HepG2 (cell line): Measurements from ENCODE around the gene ASB16. TPM values are rescaled to one million over a fixed set of nuclear protein-coding genes. Genes with fewer than 3 reads are reported as not detected.

Experiments used
- ATF5 ChIP-seq: sonication (generic); formaldehyde crosslinking; IDR thresholded peaks from 2 replicates; pipeline ENCODE4 v1.4.0; 2020; ENCODE audit warnings: mild to moderate bottlenecking, low read depth, missing genetic modification reagents
- CEBPZ ChIP-seq: IDR thresholded peaks from 2 replicates; pipeline ENCODE4 v1.6.1; 2012; ENCODE audit warnings: low read length, improper control_type of control experiment
- ELF3 ChIP-seq: IDR thresholded peaks from 2 replicates; pipeline ENCODE4 v1.6.1; 2016; ENCODE audit warnings: missing genetic modification reagents, missing compliant biosample characterization
- FLYWCH1 ChIP-seq: sonication (generic); formaldehyde crosslinking; IDR thresholded peaks from 2 replicates; pipeline ENCODE4 v1.8.1; 2023; ENCODE audit warnings: mild to moderate bottlenecking, missing genetic modification reagents
- KDM4B ChIP-seq: sonication (generic); formaldehyde crosslinking; IDR thresholded peaks from 2 replicates; pipeline ENCODE4 v1.4.0; 2020; ENCODE audit warnings: missing genetic modification reagents
- KLF11 ChIP-seq: IDR thresholded peaks from 2 replicates; pipeline ENCODE4 v1.6.1; 2016; ENCODE audit warnings: missing compliant biosample characterization
- NFYC ChIP-seq: IDR thresholded peaks from 2 replicates; pipeline ENCODE4 v1.6.1; 2016; ENCODE audit warnings: missing genetic modification reagents, missing compliant biosample characterization
- NRL ChIP-seq: sonication (generic); formaldehyde crosslinking; IDR thresholded peaks from 2 replicates; pipeline ENCODE4 v1.5.0; 2020; ENCODE audit warnings: missing genetic modification reagents, mild to moderate bottlenecking, moderate library complexity, borderline replicate concordance
- RAD21 ChIP-seq: fragments of 450-650 bp; formaldehyde crosslinking; IDR thresholded peaks from 2 replicates; pipeline ENCODE4 v1.5.0; 2020; ENCODE audit warnings: mild to moderate bottlenecking
- RBM22 ChIP-seq: fragments of 200-400 bp; formaldehyde crosslinking; optimal IDR thresholded peaks from 2 replicates; pipeline ENCODE3; 2017; ENCODE audit warnings: mild to moderate bottlenecking, low read length, moderate library complexity
- RXRA ChIP-seq: sonication (generic); formaldehyde crosslinking; IDR thresholded peaks from 2 replicates; pipeline ENCODE4 v1.5.1; 2020; ENCODE audit warnings: missing genetic modification reagents
- ZFP36 ChIP-seq: fragments of 150-350 bp; IDR thresholded peaks from 2 replicates; pipeline ENCODE4 v1.6.1; 2018; ENCODE audit warnings: borderline replicate concordance, low read length, low read depth; ENCODE audit not compliant: partially characterized antibody
- ZNF292 ChIP-seq: sonication (generic); formaldehyde crosslinking; IDR thresholded peaks from 2 replicates; pipeline ENCODE4 v1.8.1; 2022; ENCODE audit warnings: mild to moderate bottlenecking, low read depth, missing genetic modification reagents, borderline replicate concordance
- ZNF34 ChIP-seq: sonication (generic); formaldehyde crosslinking; IDR thresholded peaks from 2 replicates; pipeline ENCODE4 v1.4.0; 2020; ENCODE audit warnings: mild to moderate bottlenecking, missing genetic modification reagents, borderline replicate concordance
- ZNF431 ChIP-seq: sonication (generic); formaldehyde crosslinking; IDR thresholded peaks from 2 replicates; pipeline ENCODE4 v1.9.0; 2022; ENCODE audit warnings: missing genetic modification reagents, low read depth, mild to moderate bottlenecking, borderline replicate concordance
- ZNF564 ChIP-seq: sonication (generic); formaldehyde crosslinking; IDR thresholded peaks from 2 replicates; pipeline ENCODE4 v1.8.1; 2023; ENCODE audit warnings: mild to moderate bottlenecking, missing genetic modification reagents
- ZSCAN12 ChIP-seq: sonication (generic); formaldehyde crosslinking; IDR thresholded peaks from 2 replicates; pipeline ENCODE4 v1.9.0; 2021; ENCODE audit warnings: mild to moderate bottlenecking, missing genetic modification reagents
- ZSCAN20 ChIP-seq: sonication (generic); formaldehyde crosslinking; IDR thresholded peaks from 2 replicates; pipeline ENCODE4 v1.4.0; 2020; ENCODE audit warnings: missing genetic modification reagents, mild to moderate bottlenecking, borderline replicate concordance
- polyA plus RNA-seq, 8 experiments: library from polyadenylated mRNA; depleted of rRNA in 3 of 8; stranded (reverse) in 7 of 8; unstranded in 1 of 8; fragments of >200 nt; fragmentation: Illumina TruSeq in 4 of 8; extraction: Trizol in 4 of 8; gene quantifications; 2 replicates each; pipeline versions ENCODE4 v1.2.1 to v1.2.3, GENCODE V29; 2011 to 2016; ENCODE audit warnings: low read depth in 4 of 8, missing spikeins in 1 of 8, mixed read lengths in 1 of 8; ENCODE audit not compliant: insufficient read depth in 1 of 8
- total RNA-seq, 5 experiments: library from RNA; depleted of rRNA; stranded (reverse); fragments of >200 nt; fragmentation: Illumina TruSeq; extraction: Trizol; gene quantifications; 2 replicates each; pipeline ENCODE4 v1.2.3, GENCODE V29; 2016; ENCODE audit warnings: low read depth in 1 of 5
- TF ChIP-seq, protein P1 (sequence below): sonication (generic); formaldehyde crosslinking; IDR thresholded peaks from 2 replicates; pipeline ENCODE4 v1.4.0; 2020; ENCODE audit warnings: mild to moderate bottlenecking, missing genetic modification reagents
- TF ChIP-seq, protein P2 (sequence below): fragments of 450-650 bp; IDR thresholded peaks from 2 replicates; pipeline ENCODE4 v1.6.1; 2017; ENCODE audit warnings: mild to moderate bottlenecking
- TF ChIP-seq, protein P3 (sequence below): IDR thresholded peaks from 2 replicates; pipeline ENCODE4 v1.6.1; 2018; ENCODE audit warnings: missing genetic modification reagents, mild to moderate bottlenecking, missing compliant biosample characterization

Gene ASB16
- total and polyA plus RNA-seq, 2 of the 13 experiments (the other 11 are each of a cell fraction or from before 2014, with no cell fraction given): 0.07 TPM; not detected in 1

GRCh38 chr17:44221084-44221861 lies 50.8 kb downstream of the ASB16 start (continued):
- TF ChIP-seq CEBPZ (no peak), ATF5 (CRISPR knock-in tag) (no peak), ELF3 (CRISPR knock-in tag) (no peak), FLYWCH1 (no peak), RAD21 (peak; percentile 13; the same call in 1 of the 2 replicates), ZNF564 (0 out of 2 replicates have a peak, but pooled peaks have one; percentile 74), NFYC (CRISPR knock-in tag) (no peak), ZSCAN20 (CRISPR knock-in tag) (no peak), KDM4B (CRISPR knock-in tag) (0 out of 2 replicates have a peak, but pooled peaks have one; percentile 32), RBM22 (peak; percentile 34), KLF11 (CRISPR knock-in tag) (no peak), ZNF292 (0 out of 2 replicates have a peak, but pooled peaks have one; percentile 28), RXRA (no peak), ZNF34 (CRISPR knock-in tag) (no peak), ZNF431 (CRISPR knock-in tag) (no peak), ZFP36 (no peak), ZSCAN12 (CRISPR knock-in tag) (no peak), NRL (CRISPR knock-in tag) (no peak; the same call in 1 of the 2 replicates)
- TF ChIP-seq, protein P1, sequence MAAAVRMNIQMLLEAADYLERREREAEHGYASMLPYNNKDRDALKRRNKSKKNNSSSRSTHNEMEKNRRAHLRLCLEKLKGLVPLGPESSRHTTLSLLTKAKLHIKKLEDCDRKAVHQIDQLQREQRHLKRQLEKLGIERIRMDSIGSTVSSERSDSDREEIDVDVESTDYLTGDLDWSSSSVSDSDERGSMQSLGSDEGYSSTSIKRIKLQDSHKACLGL (CRISPR knock-in tag): no peak
- TF ChIP-seq, protein P2, sequence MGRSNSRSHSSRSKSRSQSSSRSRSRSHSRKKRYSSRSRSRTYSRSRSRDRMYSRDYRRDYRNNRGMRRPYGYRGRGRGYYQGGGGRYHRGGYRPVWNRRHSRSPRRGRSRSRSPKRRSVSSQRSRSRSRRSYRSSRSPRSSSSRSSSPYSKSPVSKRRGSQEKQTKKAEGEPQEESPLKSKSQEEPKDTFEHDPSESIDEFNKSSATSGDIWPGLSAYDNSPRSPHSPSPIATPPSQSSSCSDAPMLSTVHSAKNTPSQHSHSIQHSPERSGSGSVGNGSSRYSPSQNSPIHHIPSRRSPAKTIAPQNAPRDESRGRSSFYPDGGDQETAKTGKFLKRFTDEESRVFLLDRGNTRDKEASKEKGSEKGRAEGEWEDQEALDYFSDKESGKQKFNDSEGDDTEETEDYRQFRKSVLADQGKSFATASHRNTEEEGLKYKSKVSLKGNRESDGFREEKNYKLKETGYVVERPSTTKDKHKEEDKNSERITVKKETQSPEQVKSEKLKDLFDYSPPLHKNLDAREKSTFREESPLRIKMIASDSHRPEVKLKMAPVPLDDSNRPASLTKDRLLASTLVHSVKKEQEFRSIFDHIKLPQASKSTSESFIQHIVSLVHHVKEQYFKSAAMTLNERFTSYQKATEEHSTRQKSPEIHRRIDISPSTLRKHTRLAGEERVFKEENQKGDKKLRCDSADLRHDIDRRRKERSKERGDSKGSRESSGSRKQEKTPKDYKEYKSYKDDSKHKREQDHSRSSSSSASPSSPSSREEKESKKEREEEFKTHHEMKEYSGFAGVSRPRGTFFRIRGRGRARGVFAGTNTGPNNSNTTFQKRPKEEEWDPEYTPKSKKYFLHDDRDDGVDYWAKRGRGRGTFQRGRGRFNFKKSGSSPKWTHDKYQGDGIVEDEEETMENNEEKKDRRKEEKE: no peak
- TF ChIP-seq, protein P3, sequence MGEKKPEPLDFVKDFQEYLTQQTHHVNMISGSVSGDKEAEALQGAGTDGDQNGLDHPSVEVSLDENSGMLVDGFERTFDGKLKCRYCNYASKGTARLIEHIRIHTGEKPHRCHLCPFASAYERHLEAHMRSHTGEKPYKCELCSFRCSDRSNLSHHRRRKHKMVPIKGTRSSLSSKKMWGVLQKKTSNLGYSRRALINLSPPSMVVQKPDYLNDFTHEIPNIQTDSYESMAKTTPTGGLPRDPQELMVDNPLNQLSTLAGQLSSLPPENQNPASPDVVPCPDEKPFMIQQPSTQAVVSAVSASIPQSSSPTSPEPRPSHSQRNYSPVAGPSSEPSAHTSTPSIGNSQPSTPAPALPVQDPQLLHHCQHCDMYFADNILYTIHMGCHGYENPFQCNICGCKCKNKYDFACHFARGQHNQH (CRISPR knock-in tag): peak; percentile 58; the same call in 1 of the 2 replicates
